NCI-H226 (cell line): ENCODE results near the gene KLHL40.

ENCODE experiments used
- DNase-seq: peaks from one replicate; pipeline ENCODE4 v3.0.0-alpha.2; 2015

Gene KLHL40

DNA sequence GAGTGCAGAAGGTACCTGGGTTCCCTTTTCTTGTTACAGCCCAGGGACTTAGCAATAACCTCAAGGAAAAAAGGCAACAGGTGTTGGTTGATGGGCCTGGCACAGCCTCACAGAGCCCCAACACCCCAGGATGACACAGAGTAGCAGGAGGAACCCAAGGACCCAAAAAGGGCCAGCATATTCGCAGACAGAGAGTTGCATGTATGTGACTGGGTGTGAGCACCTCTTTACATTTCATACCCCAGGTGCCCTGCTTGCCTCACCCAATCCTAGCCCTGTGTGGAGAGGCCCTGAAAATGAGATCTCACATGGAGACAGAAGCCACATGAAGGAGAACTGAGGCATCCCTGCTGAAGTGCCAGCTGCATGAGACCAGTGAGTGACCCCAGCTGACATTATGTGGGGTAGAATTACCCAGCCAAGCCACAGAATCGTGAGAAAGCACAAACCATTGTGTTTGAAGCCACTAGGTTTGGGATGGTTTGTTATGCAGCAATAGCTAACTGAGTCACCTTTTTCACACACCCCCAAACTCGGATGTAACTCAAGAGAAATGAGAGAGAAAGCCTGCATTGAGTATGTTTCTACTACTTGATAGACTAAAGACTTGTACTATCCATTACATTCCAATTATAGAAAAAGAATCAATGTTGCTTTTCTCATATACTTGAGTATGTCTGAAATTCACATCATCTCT is 43.5 kb downstream of the KLHL40 start:
- no peak for DNase-seq

DNA sequence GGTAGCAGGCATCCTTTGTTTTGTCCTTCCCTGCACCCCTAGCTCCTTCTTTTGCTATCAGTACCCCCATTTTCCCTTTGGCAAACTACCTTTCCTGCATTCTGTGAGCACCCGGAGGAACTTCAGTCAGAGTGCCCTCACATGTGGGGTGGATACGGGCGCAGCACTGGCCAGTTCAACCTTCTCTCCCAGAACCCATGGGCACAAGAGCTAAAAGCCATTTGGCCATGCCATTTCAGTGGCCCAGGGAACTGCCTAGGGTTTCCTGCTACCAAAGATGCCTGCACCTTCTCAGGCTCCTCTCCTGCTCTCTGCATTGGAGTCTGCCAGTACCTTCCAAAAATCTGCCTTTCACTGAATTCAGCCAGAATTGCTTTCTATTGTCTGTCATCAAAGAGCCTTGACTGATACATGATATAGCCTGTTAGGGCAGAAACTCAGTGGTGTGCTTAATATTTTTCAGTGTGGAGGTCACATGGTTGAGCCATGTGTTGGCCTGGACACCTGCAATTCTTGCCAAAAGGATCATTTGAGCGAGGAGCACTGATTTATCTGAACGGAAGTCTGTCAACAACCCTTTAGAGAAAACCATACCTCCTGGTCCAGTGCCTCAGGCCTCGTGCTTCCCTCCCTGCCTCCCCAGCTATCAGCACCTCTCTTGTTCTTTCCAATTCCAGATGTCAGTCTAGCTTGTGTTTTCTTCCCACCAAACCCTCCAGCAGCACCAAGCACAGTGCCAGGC is 44.2 kb downstream of the KLHL40 start:
- no peak for DNase-seq

DNA sequence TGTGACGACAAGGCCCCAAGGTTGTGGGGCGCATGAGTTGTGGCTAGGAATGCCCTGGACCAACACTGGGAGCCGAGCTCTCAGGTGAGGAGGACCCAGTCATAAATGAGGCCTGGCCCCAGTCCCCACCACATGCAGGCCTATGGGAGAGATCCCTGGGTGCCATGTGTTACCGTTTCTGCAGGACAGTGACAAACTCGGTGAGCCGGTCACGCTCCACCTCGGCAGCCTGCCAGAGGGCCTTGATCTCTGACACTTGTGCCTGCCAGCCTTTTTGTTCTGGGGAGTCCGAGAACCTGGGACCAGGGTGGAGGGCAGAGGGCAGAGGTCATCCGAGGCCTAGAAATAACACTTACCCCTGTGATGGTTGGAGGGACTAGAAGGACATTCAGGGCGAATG is 45.0 kb downstream of the KLHL40 start:
- DNase-seq, result no peak

- DNase-seq, result no peak
These were observed 45.5 kb downstream of the KLHL40 start for GRCh38 chr3:42730706-42731420.

DNA sequence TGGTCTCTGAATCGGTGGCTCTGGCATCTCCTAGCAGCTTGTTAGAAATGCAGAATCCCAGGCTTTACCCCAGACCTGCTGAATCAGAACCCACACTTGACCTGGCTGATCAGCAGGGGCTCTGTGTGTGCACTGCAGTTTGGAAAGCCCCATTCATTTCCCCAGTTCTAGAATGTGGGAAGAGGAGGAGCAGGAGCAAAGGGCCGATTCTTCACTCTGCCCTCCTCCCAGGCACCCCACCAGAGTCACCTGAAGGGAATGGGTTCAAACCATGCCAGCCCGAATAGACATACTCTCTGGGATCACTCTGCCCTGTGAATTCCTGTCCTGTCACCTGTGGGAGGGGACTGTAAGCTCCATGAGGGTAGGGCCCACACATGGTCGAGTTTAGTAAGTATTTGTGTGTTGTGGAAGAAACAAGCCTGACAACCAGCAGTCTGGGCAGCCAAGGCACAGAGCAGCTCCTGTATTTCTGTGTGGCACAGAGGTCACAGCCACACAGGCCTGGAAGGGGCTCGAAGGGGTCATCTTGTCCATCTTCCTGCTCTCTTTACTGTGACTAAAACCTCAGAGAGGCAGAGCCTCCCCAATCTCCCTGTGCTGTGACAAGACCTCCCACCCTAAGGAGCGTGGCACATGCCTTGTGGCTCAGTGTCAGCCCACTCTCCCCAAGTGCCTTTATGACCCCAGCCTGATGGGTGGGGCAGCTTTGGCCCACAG is 46.3 kb downstream of the KLHL40 start:
- no peak for DNase-seq

DNA sequence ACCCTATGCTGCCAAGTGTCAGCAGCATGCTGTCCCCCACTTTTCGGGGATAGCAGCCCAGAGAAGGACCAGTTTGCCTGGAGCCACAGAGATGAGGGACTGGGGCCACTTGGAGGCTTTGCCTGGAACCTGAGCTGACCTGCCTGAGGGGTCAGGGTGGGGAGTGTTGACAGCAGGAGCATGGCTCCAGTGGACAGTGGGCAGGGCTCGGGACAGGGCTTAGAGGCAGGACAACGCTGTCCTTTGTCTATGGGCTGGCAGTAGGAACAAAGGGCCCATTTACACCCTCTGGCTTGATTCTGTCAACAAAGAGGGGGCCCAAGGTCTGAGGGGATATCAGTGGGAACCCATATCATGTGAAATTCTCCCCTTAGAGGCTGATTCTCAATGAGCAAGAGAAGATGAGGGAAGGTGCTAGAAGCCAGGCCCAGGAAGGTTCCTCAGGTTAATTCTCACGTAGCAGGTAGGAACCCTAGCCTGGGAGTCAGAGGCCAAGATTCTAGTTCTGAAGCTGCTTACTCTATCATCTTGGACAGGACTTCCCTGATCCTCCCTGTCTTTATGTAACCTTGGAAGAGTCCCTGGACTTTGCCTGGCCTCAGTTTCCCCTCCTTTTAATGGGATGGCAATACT is 47.0 kb downstream of the KLHL40 start:
- no peak for DNase-seq

GRCh38 chr3:42732829-42733459 is 47.6 kb downstream of the KLHL40 start:
- DNase-seq, result no peak

DNA sequence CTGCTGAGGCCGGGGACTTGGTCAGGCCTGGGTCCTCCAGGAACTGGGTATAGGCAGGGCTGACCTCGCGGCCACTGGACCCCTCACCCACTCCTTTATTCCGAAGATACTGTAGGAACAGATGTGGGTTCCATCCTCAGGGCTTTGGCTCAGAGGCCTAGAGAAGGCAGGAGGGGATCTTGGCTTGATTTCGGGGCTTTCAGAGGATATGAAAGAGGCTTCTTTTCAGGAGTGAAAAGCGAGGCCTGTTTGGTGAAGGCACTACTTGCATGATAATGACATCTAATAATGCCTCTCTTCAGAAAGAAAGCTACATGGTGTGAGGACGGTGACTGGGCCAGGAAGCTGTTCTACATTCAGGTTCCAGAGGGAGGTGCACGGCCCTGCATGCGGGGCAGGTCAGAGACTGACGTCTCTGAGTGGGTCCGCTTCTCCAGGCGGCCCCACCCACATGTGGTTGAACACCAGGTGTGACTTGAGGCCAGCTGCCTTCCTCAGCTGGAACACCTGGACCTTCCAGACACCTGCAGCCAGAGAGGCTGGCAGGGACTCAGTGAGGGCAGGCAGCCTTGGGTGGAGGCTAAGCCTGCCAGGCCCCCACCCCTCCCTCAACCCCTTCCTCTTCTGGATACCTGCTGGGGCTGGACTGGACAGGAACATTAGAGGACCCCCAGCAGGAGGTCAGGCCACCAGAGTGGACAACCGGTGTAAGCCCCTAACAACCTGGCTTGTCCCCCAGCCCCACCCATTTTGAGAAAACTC is 48.3 kb downstream of the KLHL40 start:
- no peak for DNase-seq

- DNase-seq, result no peak
These were observed 49.0 kb downstream of the KLHL40 start for GRCh38 chr3:42734263-42734860.

GRCh38 chr3:42735019-42735418 is 49.7 kb downstream of the KLHL40 start:
- no peak for DNase-seq

- no peak for DNase-seq
These were observed 50.3 kb downstream of the KLHL40 start for GRCh38 chr3:42735615-42736014.

- no peak for DNase-seq
These were observed 50.7 kb downstream of the KLHL40 start for GRCh38 chr3:42736081-42736480.

- no peak for DNase-seq
These were observed 51.2 kb downstream of the KLHL40 start for GRCh38 chr3:42736531-42736930.

DNA sequence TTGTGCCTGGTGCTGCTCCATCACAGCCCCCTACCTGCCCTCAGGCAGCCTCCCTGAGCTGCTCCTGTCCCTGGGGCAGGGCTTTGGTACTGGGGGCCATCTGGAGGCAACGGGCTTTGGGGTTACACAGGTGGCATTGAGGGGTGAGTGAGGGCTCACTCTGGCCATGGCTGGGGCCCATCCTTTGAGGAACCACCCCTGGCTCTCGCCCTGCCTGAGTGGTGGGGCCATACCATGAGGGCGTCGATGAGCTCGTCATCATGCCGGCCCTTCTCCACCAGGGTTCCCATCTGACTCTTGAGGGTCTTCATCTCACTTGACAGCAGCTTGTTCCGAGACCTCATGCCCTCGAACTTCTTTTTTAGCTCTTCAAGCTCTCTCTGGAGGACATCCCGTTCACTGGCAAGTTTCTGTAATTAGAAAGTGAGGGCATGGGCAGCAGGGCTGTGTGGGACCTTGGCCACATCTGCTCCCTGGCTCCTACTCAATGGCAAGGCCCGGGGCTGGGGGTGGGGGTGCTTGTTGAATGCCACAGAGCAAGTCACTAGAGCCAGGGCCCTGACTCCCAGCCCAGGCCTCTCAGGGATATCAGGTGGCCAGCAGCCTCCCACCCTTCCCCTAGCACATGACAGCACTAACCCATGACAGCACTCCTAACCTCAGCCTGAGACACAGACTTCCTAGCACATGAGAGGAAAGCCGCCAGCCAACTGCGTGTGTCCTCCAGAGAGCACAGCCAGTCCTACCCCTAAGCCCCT is 54.2 kb downstream of the KLHL40 start:
- DNase-seq, result no peak

GRCh38 chr3:42741796-42742195 is 56.5 kb downstream of the KLHL40 start:
- DNase-seq, result no peak
